Ovary (tissue), 3 donors: ENCODE measurements around the gene KCNA2.

Source experiments
- POLR2A ChIP-seq: fragments of 450-650 bp; IDR thresholded peaks from one replicate; pipeline ENCODE4 v1.6.1; 2017; ENCODE audit warnings: antibody characterized with exemption, mild to moderate bottlenecking, moderate library complexity
- TF ChIP-seq, protein P1 (sequence below), 3 donors: fragments of 450-650 bp in 2 of 3; fragments of 200-600 bp in 1 of 3; IDR thresholded peaks; one replicate each; pipeline versions ENCODE4 v1.5.1 to v1.8.0; 2016 to 2022; ENCODE audit warnings: antibody characterized with exemption in 3 of 3, mild to moderate bottlenecking in 1 of 3
- donor health status: DM: no; HTN: no; CAD: no.

DNA sequence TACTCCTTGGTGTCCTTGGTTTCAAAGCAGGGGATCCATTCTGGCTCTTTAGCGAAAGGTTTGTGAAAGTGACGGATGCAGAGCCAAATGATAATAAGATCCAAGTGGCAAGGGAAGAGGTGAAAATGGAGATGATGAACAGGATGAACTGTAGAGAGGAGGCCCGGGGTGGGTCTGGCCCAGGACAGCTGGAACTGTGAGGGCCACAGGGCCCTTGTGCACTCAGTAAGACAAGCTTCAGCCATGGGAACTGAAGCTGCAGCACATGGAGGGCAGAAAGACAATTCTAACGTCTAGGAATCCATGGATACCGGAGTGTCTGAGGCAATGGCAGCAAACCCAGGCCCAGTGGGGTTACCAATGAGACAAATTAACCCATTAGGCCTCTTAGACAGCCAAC is 4.8 kb downstream of the KCNA2 start:
- TF ChIP-seq POLR2A = no peak
- TF ChIP-seq, protein P1, sequence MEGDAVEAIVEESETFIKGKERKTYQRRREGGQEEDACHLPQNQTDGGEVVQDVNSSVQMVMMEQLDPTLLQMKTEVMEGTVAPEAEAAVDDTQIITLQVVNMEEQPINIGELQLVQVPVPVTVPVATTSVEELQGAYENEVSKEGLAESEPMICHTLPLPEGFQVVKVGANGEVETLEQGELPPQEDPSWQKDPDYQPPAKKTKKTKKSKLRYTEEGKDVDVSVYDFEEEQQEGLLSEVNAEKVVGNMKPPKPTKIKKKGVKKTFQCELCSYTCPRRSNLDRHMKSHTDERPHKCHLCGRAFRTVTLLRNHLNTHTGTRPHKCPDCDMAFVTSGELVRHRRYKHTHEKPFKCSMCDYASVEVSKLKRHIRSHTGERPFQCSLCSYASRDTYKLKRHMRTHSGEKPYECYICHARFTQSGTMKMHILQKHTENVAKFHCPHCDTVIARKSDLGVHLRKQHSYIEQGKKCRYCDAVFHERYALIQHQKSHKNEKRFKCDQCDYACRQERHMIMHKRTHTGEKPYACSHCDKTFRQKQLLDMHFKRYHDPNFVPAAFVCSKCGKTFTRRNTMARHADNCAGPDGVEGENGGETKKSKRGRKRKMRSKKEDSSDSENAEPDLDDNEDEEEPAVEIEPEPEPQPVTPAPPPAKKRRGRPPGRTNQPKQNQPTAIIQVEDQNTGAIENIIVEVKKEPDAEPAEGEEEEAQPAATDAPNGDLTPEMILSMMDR (IDR thresholded peaks at IDR 0.05) = no peak
